WTC11 (cell line): Measurements from ENCODE around the gene COIL. TPM values are rescaled to one million over a fixed set of nuclear protein-coding genes. Genes with fewer than 3 reads are reported as not detected.
"Not testable (repeated sequence)": the region's sequence is repeated elsewhere in the genome, so short reads cannot be mapped to it uniquely, and the experiment has no call there.

ENCODE experiments used
- ATAC-seq: fragments of 200-7000 bp; cut with Tn5 transposase; 2 replicates; pipeline ENCODE4 v1.10.0; 2021; ENCODE audit warnings: mild to moderate bottlenecking, moderate library complexity
- CTCF ChIA-PET: fragments of 300-600 bp; sonication (Branson Sonifier 250); formaldehyde crosslinking; loops from one replicate; lab custom pipeline; 2021; ENCODE audit warnings: antibody characterized with exemption; lab: Charles Lee
- POLR2A ChIA-PET: fragments of 350-600 bp; sonication (Branson Sonifier 250); formaldehyde crosslinking; loops from one replicate; lab custom pipeline; 2021; ENCODE audit warnings: antibody characterized with exemption; lab: Charles Lee
- DNase-seq: peaks from one replicate; pipeline ENCODE4 v3.0.0; 2021; ENCODE audit warnings: low spot score
- H3K27ac Mint-ChIP-seq: 2 replicates; pipeline ENCODE4 v1.8.0; 2021; ENCODE audit warnings: mixed read lengths
- H3K27me3 Mint-ChIP-seq: 2 replicates; pipeline ENCODE4 v1.8.0; 2021; ENCODE audit warnings: low read depth, mild to moderate bottlenecking, moderate library complexity, mixed read lengths
- H3K36me3 Mint-ChIP-seq: 2 replicates; pipeline ENCODE4 v1.8.0; 2021; ENCODE audit warnings: mixed read lengths
- H3K4me1 Mint-ChIP-seq: 2 replicates; pipeline ENCODE4 v1.8.0; 2022; ENCODE audit warnings: mixed read lengths
- H3K4me3 Mint-ChIP-seq: 2 replicates; pipeline ENCODE4 v1.8.0; 2021; ENCODE audit warnings: mild to moderate bottlenecking, moderate library complexity, mixed read lengths
- H3K9me3 Mint-ChIP-seq: 2 replicates; pipeline ENCODE4 v1.8.0; 2021; ENCODE audit warnings: mixed read lengths
- AFF4 ChIP-seq: sonication (generic); formaldehyde crosslinking; IDR thresholded peaks from 2 replicates; pipeline ENCODE4 v1.8.1; 2023; ENCODE audit warnings: mild to moderate bottlenecking, missing genetic modification reagents, borderline replicate concordance
- CDX4 ChIP-seq: fragments of 250-450 bp; sonication (Bioruptor Pico); IDR thresholded peaks from 2 replicates; pipeline ENCODE4 v1.9.0; 2021; ENCODE audit warnings: moderate library complexity, mild to moderate bottlenecking, inconsistent platforms, borderline replicate concordance
- CREB1 ChIP-seq: sonication (generic); formaldehyde crosslinking; IDR thresholded peaks from 2 replicates; pipeline ENCODE4 v1.8.0; 2023; ENCODE audit warnings: mild to moderate bottlenecking, missing genetic modification reagents
- CTCF ChIP-seq: fragments of 200-600 bp; IDR thresholded peaks from 2 replicates; pipeline ENCODE4 v1.8.0; 2022; ENCODE audit warnings: antibody characterized with exemption
- ELF4 ChIP-seq: sonication (generic); formaldehyde crosslinking; IDR thresholded peaks from 2 replicates; pipeline ENCODE4 v1.8.1; 2022; ENCODE audit warnings: low read depth, mild to moderate bottlenecking, moderate library complexity, missing genetic modification reagents
- IRF1 ChIP-seq: sonication (generic); formaldehyde crosslinking; IDR thresholded peaks from 2 replicates; pipeline ENCODE4 v1.8.0; 2023; ENCODE audit warnings: missing genetic modification reagents
- MLX ChIP-seq: sonication (generic); formaldehyde crosslinking; IDR thresholded peaks from 2 replicates; pipeline ENCODE4 v1.8.1; 2023; ENCODE audit warnings: mild to moderate bottlenecking, missing genetic modification reagents, moderate library complexity
- MYBL2 ChIP-seq: sonication (generic); formaldehyde crosslinking; IDR thresholded peaks from 2 replicates; pipeline ENCODE4 v1.8.1; 2023; ENCODE audit warnings: mild to moderate bottlenecking, moderate library complexity, missing genetic modification reagents
- NR1H2 ChIP-seq: sonication (generic); formaldehyde crosslinking; IDR thresholded peaks from 2 replicates; pipeline ENCODE4 v1.9.0; 2021; ENCODE audit warnings: mild to moderate bottlenecking, moderate library complexity, missing genetic modification reagents
- OVOL2 ChIP-seq: fragments of 250-450 bp; sonication (Bioruptor Pico); IDR thresholded peaks from 2 replicates; pipeline ENCODE4 v1.9.0; 2021; ENCODE audit warnings: mild to moderate bottlenecking, borderline replicate concordance
- ZNF219 ChIP-seq: sonication (generic); formaldehyde crosslinking; IDR thresholded peaks from 2 replicates; pipeline ENCODE4 v1.8.0; 2023; ENCODE audit warnings: missing genetic modification reagents, mild to moderate bottlenecking, borderline replicate concordance
- ZNF232 ChIP-seq: sonication (generic); formaldehyde crosslinking; IDR thresholded peaks from 2 replicates; pipeline ENCODE4 v1.8.0; 2022; ENCODE audit warnings: mild to moderate bottlenecking, missing genetic modification reagents
- ZNF396 ChIP-seq: fragments of 250-450 bp; sonication (Bioruptor Pico); IDR thresholded peaks from 2 replicates; pipeline ENCODE4 v1.8.0; 2021; ENCODE audit warnings: mild to moderate bottlenecking, moderate library complexity, borderline replicate concordance
- ZNF425 ChIP-seq: fragments of 250-450 bp; sonication (Bioruptor Pico); conservative IDR thresholded peaks from 2 replicates; pipeline ENCODE4 v1.9.0; 2021; ENCODE audit warnings: mild to moderate bottlenecking
- total RNA-seq: library from RNA; stranded (reverse); gene quantifications from 3 replicates; pipeline ENCODE4 v1.2.3, GENCODE V29; 2021

COIL gene
- total RNA-seq, 1 experiment from 2014 or later, result 23.5 TPM

- no peaks in the 10 kb centered on the region; the same call in 1 of the 2 replicates for H3K4me1 Mint-ChIP-seq
- no peaks in the 10 kb centered on the region for H3K9me3 Mint-ChIP-seq
- ChIA-PET POLR2A (no interaction called here), CTCF (no interaction called here)
- H3K36me3 Mint-ChIP-seq, result peaks cover 68% of the 10 kb centered on the region
- H3K27me3 Mint-ChIP-seq, result no peaks in the 10 kb centered on the region
- no peak overlapping the region for H3K4me3 Mint-ChIP-seq
- H3K27ac Mint-ChIP-seq, result no peak overlapping the region
- DNase-seq (no peak), ATAC-seq (no peak)
- TF ChIP-seq MYBL2 (CRISPR knock-in tag), result no peak
- no peak for TF ChIP-seq CDX4 (CRISPR knock-in tag)
- no peak for TF ChIP-seq OVOL2
- no peak for TF ChIP-seq ELF4
- no peak for TF ChIP-seq AFF4
- no peak for TF ChIP-seq ZNF219 (CRISPR knock-in tag)
- TF ChIP-seq NR1H2 (CRISPR knock-in tag), result no peak
- TF ChIP-seq ZNF396 (CRISPR knock-in tag), result no peak
- TF ChIP-seq ZNF425 (CRISPR knock-in tag), result no peak
- no peak for TF ChIP-seq CREB1 (CRISPR knock-in tag)
- TF ChIP-seq IRF1, result no peak
- no peak for TF ChIP-seq MLX (CRISPR knock-in tag)
- TF ChIP-seq, all 79 proteins: peak for 0
Measured at GRCh38 chr17:56943505-56944125, 17.2 kb downstream of the COIL start.

GRCh38 chr17:56939869-56940484 lies 20.9 kb downstream of the COIL start:
- TF ChIP-seq CTCF, result peak; percentile 61
- no peak for TF ChIP-seq ZNF232
- ATAC-seq (peak; percentile 94), DNase-seq (peak; percentile 24)
- no peak overlapping the region for H3K4me3 Mint-ChIP-seq
- H3K36me3 Mint-ChIP-seq, result peaks cover 75% of the 10 kb centered on the region
- H3K9me3 Mint-ChIP-seq, result no peaks in the 10 kb centered on the region
- ChIA-PET POLR2A (no interaction called here), CTCF (interaction anchor here (0.9 to 1.8 kb wide), 8 partner anchors 27 to 440 kb away, joined by 3 to 15 read pairs (median 6); partner anchors contain the start of gene TRIM25)
- H3K4me1 Mint-ChIP-seq, result no peaks in the 10 kb centered on the region; the same call in 1 of the 2 replicates
- H3K27ac Mint-ChIP-seq, result no peak overlapping the region
- no peaks in the 10 kb centered on the region for H3K27me3 Mint-ChIP-seq

GRCh38 chr17:56938206-56938605 lies 22.6 kb downstream of the COIL start:
- H3K27me3 Mint-ChIP-seq, H3K27ac Mint-ChIP-seq, POLR2A ChIA-PET, H3K4me3 Mint-ChIP-seq, DNase-seq, ATAC-seq, H3K4me1 Mint-ChIP-seq: not testable (repeated sequence)
- H3K36me3 Mint-ChIP-seq, result peaks cover 73% of the 10 kb centered on the region
- CTCF ChIA-PET, result interaction anchor here (0.6 kb wide), 1 partner anchor 88 kb away, joined by 4 read pairs; no protein-coding TSS in a partner anchor
- H3K9me3 Mint-ChIP-seq, result peaks cover 15% of the 10 kb centered on the region
